Uterus (tissue), 4 donors: Measurements from ENCODE around the gene CACNA1D. TPM values are rescaled to one million over a fixed set of nuclear protein-coding genes. Genes with fewer than 3 reads are reported as not detected.

Experiments used
- DNase-seq, 2 donors: peaks; one replicate each; pipeline ENCODE4 v3.0.0-alpha.2; 2019 to 2020
- H3K27ac ChIP-seq, 2 donors: fragments of 200-600 bp; sonication (generic); 1 replicate in 1 of 2; 2 replicates in 1 of 2; pipeline ENCODE4 v1.5.1; 2016 to 2018
- H3K27me3 ChIP-seq, 2 donors: fragments of 200-600 bp; sonication (generic); one replicate each; pipeline ENCODE4 v1.5.1; 2018 to 2019; ENCODE audit warnings: control low read depth in 1 of 2
- H3K36me3 ChIP-seq, 2 donors: fragments of 200-600 bp; sonication (generic); one replicate each; pipeline ENCODE4 v1.5.1; 2019; ENCODE audit warnings: control low read depth in 1 of 2
- H3K4me1 ChIP-seq, 2 donors: fragments of 200-600 bp; sonication (generic); one replicate each; pipeline ENCODE4 v1.5.1; 2018 to 2019; ENCODE audit warnings: control low read depth in 1 of 2
- H3K4me3 ChIP-seq, 2 donors: fragments of 200-600 bp; sonication (generic); 1 replicate in 1 of 2; 2 replicates in 1 of 2; pipeline ENCODE4 v1.5.1; 2018 to 2019; ENCODE audit warnings: mild to moderate bottlenecking in 1 of 2
- H3K9me3 ChIP-seq, 2 donors: fragments of 200-600 bp; sonication (generic); one replicate each; pipeline ENCODE4 v1.5.1; 2019; ENCODE audit warnings: control low read depth in 1 of 2
- CTCF ChIP-seq, 4 experiments: fragments of 200-600 bp in 2 of 4; fragments of 450-650 bp in 2 of 4; sonication (generic) in 2 of 4; IDR thresholded peaks; one replicate each; pipeline ENCODE4 v1.5.1; 2016 to 2019; ENCODE audit warnings: antibody characterized with exemption in 4 of 4, mild to moderate bottlenecking in 2 of 4, moderate library complexity in 1 of 4
- POLR2A ChIP-seq, 2 donors: fragments of 450-650 bp; IDR thresholded peaks; one replicate each; pipeline ENCODE4 v1.6.1; 2016; ENCODE audit warnings: antibody characterized with exemption in 2 of 2, mild to moderate bottlenecking in 1 of 2, moderate library complexity in 1 of 2
- intact Hi-C: fragments of 100-400 bp; cut with DNase I; formaldehyde crosslinking; loops from one replicate; pipeline ENCODE4 v1.15.1; 2023; ENCODE audit warnings: low total_unique reads
- total RNA-seq, 4 donors: library from RNA; depleted of rRNA in 3 of 4; stranded (reverse); fragments of >200 nt in 3 of 4; gene quantifications; one replicate each; pipeline versions ENCODE4 v1.1.0 to v1.2.4, GENCODE V29; 2014 to 2023
- donor health status: DM: yes; HTN: yes; CAD: no.

The CACNA1D gene
- total RNA-seq, 4 donors from 2014 or later, result 0.88 to 97.5 (median 63.4) TPM

DNA sequence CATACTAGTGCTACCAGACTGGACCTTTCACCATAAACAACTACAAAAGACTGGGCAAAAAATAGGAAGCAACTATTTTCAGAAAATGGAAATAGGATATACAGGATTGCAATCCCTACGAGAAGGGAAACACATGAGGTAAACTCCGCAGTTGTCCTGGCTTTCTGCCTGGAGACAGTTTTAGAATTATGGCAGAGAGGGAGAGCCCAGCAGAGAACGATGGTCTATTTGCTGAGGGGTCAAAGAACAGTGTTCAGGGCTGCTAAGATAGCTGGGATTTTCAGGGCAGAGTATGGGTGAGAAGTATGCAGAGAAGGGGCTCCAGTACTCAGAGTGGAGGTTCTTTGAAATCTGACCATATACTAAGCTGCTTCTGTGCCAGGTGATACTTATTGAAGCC is 188.4 kb downstream of the CACNA1D start:
- Histone ChIP-seq H3K9me3 (no peaks in the 10 kb centered on the region), H3K4me3 (no peak overlapping the region), H3K27ac (no peak overlapping the region), H3K36me3 (no peaks in the 10 kb centered on the region), H3K27me3 (peaks cover 0 to 5% of the 10 kb centered on the region in 2 donors), H3K4me1 (no peaks in the 10 kb centered on the region)
- intact Hi-C loops, result no loop called here
- TF ChIP-seq CTCF (IDR thresholded peaks at IDR 0.05) (no peak), POLR2A (IDR thresholded peaks at IDR 0.05) (no peak)
- no peak for DNase-seq

- H3K27me3 ChIP-seq, result peaks cover 0 to 5% of the 10 kb centered on the region in 2 donors
- no peak for DNase-seq
- TF ChIP-seq POLR2A (IDR thresholded peaks at IDR 0.05) (no peak), CTCF (IDR thresholded peaks at IDR 0.05) (no peak)
- H3K4me1 ChIP-seq, result no peaks in the 10 kb centered on the region
- no peak overlapping the region for H3K4me3 ChIP-seq
- no peaks in the 10 kb centered on the region for H3K36me3 ChIP-seq
- no peaks in the 10 kb centered on the region for H3K9me3 ChIP-seq
- intact Hi-C loops, result no loop called here
- no peak overlapping the region for H3K27ac ChIP-seq
These were observed 193.7 kb downstream of the CACNA1D start for GRCh38 chr3:53688066-53688465.

DNA sequence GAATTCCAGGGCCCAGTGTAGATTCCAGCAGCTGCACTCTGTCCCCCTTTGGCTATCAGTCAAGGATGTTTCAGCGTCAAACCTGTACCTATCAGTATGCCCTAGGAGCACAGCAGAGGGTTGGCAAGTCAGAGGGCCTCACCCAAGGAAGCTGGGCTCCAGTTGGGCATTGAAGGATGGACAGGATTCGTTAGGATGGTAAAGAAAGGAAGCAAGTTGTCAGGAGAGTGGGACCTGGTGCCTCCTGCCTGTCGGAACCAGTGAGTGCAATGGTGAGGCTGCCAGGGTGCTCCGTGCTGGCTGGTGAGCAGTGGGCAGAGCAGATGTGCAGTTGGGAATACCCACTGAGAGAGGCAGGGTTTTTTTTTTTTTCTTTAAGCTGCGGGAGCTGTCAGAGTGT is 194.6 kb downstream of the CACNA1D start:
- Histone ChIP-seq H3K27ac (no peak overlapping the region), H3K36me3 (no peaks in the 10 kb centered on the region), H3K4me3 (no peak overlapping the region), H3K27me3 (no peaks in the 10 kb centered on the region), H3K4me1 (no peaks in the 10 kb centered on the region), H3K9me3 (no peaks in the 10 kb centered on the region)
- no peak for TF ChIP-seq CTCF (IDR thresholded peaks at IDR 0.05)
- no peak for TF ChIP-seq POLR2A (IDR thresholded peaks at IDR 0.05)
- no peak for DNase-seq
- intact Hi-C loops, result no loop called here

DNA sequence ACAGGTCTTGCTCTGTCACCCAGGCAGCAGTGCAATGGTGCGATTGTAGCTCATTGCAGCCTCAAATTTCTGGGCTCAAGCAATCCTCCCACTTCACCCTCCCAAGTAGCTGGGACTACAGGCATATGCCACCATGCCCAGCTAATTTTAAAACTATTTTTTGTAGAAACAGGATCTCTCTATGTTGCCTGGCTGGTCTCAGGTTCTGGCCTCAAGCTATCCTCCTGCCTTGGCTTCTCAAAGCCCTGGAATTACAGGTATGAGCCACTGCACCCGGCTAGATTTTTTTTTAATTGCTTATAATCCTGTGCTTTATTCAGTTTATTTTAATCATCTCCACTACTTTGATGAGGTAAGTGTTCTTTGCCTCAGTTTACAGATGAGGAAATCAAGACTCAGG is 195.3 kb downstream of the CACNA1D start:
- Histone ChIP-seq H3K9me3 (no peaks in the 10 kb centered on the region), H3K4me1 (no peaks in the 10 kb centered on the region), H3K27ac (no peak overlapping the region), H3K27me3 (no peaks in the 10 kb centered on the region), H3K4me3 (no peak overlapping the region), H3K36me3 (no peaks in the 10 kb centered on the region)
- no peak for TF ChIP-seq POLR2A (IDR thresholded peaks at IDR 0.05)
- TF ChIP-seq CTCF (IDR thresholded peaks at IDR 0.05), result no peak
- intact Hi-C loops, result no loop called here
- DNase-seq, result no peak

DNA sequence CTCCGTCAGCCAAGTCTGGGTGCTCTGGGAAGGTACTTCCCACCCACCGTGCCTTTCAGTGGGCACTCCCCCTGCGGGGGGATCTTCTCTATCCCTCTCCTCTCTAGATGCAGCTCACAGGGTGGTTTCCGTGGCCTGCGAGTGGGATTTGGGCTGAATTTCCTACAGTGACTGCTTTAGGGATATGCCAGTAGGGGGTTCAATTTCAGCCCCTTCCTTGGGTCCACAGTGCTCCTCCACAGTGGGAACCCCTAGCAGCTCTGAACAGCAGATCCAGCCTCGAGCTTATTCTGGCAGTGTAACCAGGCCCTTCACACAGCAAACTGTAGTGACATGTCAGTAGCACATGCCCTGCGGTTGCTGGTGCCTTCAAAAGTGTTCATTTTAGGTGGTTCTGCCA is 196.1 kb downstream of the CACNA1D start:
- H3K36me3 ChIP-seq, result no peaks in the 10 kb centered on the region
- DNase-seq, result no peak
- no peaks in the 10 kb centered on the region for H3K4me1 ChIP-seq
- intact Hi-C loops, result no loop called here
- TF ChIP-seq POLR2A (IDR thresholded peaks at IDR 0.05), result no peak
- TF ChIP-seq CTCF (IDR thresholded peaks at IDR 0.05), result no peak
- H3K27ac ChIP-seq, result no peak overlapping the region
- no peaks in the 10 kb centered on the region for H3K9me3 ChIP-seq
- no peak overlapping the region for H3K4me3 ChIP-seq
- H3K27me3 ChIP-seq, result no peaks in the 10 kb centered on the region
